Activated naive CD8-positive, alpha-beta T cell treated with anti-CD3 and anti-CD28 coated beads for 36 hours (primary cell): ENCODE measurements around the gene RPIA. TPM values are rescaled to one million over a fixed set of nuclear protein-coding genes. Genes with fewer than 3 reads are reported as not detected.

Experiments used
- DNase-seq: peaks from one replicate; pipeline ENCODE4 v3.0.0; 2021
- H3K27ac Mint-ChIP-seq: one replicate; pipeline ENCODE4 v1.8.0; 2022; ENCODE audit warnings: mild to moderate bottlenecking, moderate library complexity, mixed read lengths
- H3K27me3 Mint-ChIP-seq: one replicate; pipeline ENCODE4 v1.8.0; 2022; ENCODE audit warnings: mild to moderate bottlenecking, mixed read lengths
- H3K36me3 Mint-ChIP-seq: one replicate; pipeline ENCODE4 v1.8.0; 2021; ENCODE audit warnings: mild to moderate bottlenecking, mixed read lengths
- H3K4me1 Mint-ChIP-seq: one replicate; pipeline ENCODE4 v1.8.0; 2021; ENCODE audit warnings: mixed read lengths
- H3K4me3 Mint-ChIP-seq: one replicate; pipeline ENCODE4 v1.8.0; 2022; ENCODE audit warnings: mild to moderate bottlenecking, moderate library complexity, mixed read lengths
- H3K9me3 Mint-ChIP-seq: one replicate; pipeline ENCODE4 v1.8.0; 2022; ENCODE audit warnings: mixed read lengths
- total RNA-seq, 2 experiments: library from RNA; stranded (reverse); gene quantifications; one replicate each; pipeline ENCODE4 v1.2.3, GENCODE V29; 2021

Gene RPIA
- total RNA-seq, 2 experiments from 2014 or later = 87.6 to 88.5 TPM

- DNase-seq = no peak
- Mint-ChIP-seq H3K4me3 (no peak overlapping the region), H3K4me1 (peaks cover 37% of the 10 kb centered on the region), H3K27ac (no peak overlapping the region), H3K36me3 (peaks cover 48% of the 10 kb centered on the region), H3K9me3 (no peaks in the 10 kb centered on the region), H3K27me3 (no peaks in the 10 kb centered on the region)
These were observed 7.2 kb downstream of the RPIA start for GRCh38 chr2:88698498-88699233.

GRCh38 chr2:88707003-88707402, 15.5 kb downstream of the RPIA start:
- no peak overlapping the region for H3K27ac Mint-ChIP-seq
- peaks cover 12% of the 10 kb centered on the region for H3K9me3 Mint-ChIP-seq
- no peak overlapping the region for H3K4me3 Mint-ChIP-seq
- peaks cover 58% of the 10 kb centered on the region for H3K36me3 Mint-ChIP-seq
- DNase-seq = no peak
- no peaks in the 10 kb centered on the region for H3K27me3 Mint-ChIP-seq
- H3K4me1 Mint-ChIP-seq = peaks cover 17% of the 10 kb centered on the region

DNA sequence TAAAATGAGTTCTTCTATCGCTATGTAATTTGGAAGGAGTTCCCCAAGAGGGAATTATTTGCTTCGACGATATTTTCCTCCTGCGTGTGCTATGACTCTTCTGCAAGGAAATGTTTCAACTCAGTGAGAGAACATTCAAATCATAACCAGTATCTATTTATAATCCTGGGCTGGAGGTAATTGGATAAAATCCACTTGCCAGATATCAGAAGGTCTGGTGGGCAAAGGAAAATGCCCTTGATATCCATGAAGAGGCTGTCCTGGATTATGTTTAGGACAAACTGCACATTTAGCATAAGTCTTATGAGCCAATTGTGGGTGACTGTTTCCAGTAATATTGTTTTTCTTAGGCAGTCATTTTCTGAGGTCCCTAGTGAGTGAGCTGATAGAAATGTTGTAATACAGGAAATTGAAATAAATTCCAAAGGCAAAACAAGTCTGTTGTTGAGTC, 17.7 kb downstream of the RPIA start:
- H3K4me3 Mint-ChIP-seq = no peak overlapping the region
- no peak overlapping the region for H3K27ac Mint-ChIP-seq
- no peaks in the 10 kb centered on the region for H3K27me3 Mint-ChIP-seq
- H3K36me3 Mint-ChIP-seq = peaks cover 57% of the 10 kb centered on the region
- H3K9me3 Mint-ChIP-seq = peaks cover 9% of the 10 kb centered on the region
- H3K4me1 Mint-ChIP-seq = peaks cover 17% of the 10 kb centered on the region
- DNase-seq = no peak

DNA sequence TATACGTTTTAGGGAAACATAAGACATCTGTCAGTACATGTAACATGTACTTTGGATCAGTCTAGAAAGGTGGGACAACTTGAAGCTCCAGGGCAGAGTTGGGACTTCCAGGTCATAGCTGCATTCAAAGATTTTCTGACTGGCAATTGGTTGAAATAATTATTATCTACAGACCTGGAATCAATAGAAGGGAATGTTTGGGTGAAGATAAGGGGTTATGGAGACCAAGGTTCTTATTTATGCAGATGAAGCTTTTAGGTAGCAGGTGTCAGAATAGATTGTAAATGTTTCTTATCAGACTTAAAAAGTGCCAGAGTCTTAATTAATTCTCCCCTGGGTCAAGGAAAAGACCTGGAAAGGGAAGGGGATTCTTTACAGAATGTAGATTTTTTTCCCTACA, 19.8 kb downstream of the RPIA start:
- no peaks in the 10 kb centered on the region for H3K27me3 Mint-ChIP-seq
- peaks cover 52% of the 10 kb centered on the region for H3K36me3 Mint-ChIP-seq
- no peaks in the 10 kb centered on the region for H3K9me3 Mint-ChIP-seq
- DNase-seq = no peak
- H3K4me1 Mint-ChIP-seq = peaks cover 20% of the 10 kb centered on the region
- H3K4me3 Mint-ChIP-seq = no peak overlapping the region
- no peak overlapping the region for H3K27ac Mint-ChIP-seq

- H3K27me3 Mint-ChIP-seq = no peaks in the 10 kb centered on the region
- H3K36me3 Mint-ChIP-seq = peaks cover 57% of the 10 kb centered on the region
- peaks cover 20% of the 10 kb centered on the region for H3K4me1 Mint-ChIP-seq
- no peak overlapping the region for H3K27ac Mint-ChIP-seq
- H3K4me3 Mint-ChIP-seq = no peak overlapping the region
- H3K9me3 Mint-ChIP-seq = no peaks in the 10 kb centered on the region
- DNase-seq = no peak
These were observed 20.4 kb downstream of the RPIA start for GRCh38 chr2:88711897-88712296.

- Mint-ChIP-seq H3K4me3 (no peak overlapping the region), H3K36me3 (peaks cover 58% of the 10 kb centered on the region), H3K27ac (no peak overlapping the region), H3K27me3 (no peaks in the 10 kb centered on the region), H3K9me3 (peaks cover 7% of the 10 kb centered on the region), H3K4me1 (peaks cover 17% of the 10 kb centered on the region)
- no peak for DNase-seq
These were observed 21.9 kb downstream of the RPIA start for GRCh38 chr2:88713408-88713807.

DNA sequence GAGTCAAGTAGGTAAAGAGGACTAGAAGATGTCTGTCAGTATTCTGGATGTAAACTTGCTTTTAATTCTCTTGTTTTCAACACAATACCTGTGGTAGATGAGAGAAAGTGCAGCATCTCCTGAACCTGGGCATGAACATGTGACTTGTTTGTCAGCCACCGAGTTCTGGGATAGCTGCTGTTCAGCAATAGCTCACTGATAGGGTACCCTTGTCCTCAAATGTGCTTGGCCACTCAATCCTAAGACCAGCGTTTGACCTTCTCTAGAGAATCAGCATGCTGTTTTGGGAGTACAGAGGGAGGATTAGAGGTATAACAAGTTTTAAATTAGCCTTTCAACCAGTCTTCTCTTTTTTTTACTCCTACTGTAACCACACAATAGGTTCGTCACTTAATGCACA, 23.2 kb downstream of the RPIA start:
- H3K4me1 Mint-ChIP-seq = peaks cover 10% of the 10 kb centered on the region
- no peaks in the 10 kb centered on the region for H3K27me3 Mint-ChIP-seq
- H3K9me3 Mint-ChIP-seq = peaks cover 7% of the 10 kb centered on the region
- no peak overlapping the region for H3K4me3 Mint-ChIP-seq
- no peak overlapping the region for H3K27ac Mint-ChIP-seq
- no peak for DNase-seq
- H3K36me3 Mint-ChIP-seq = peaks cover 58% of the 10 kb centered on the region

- Mint-ChIP-seq H3K27me3 (no peaks in the 10 kb centered on the region), H3K36me3 (peaks cover 53% of the 10 kb centered on the region), H3K27ac (no peak overlapping the region), H3K4me1 (peaks cover 16% of the 10 kb centered on the region), H3K9me3 (peaks cover 10% of the 10 kb centered on the region), H3K4me3 (no peak overlapping the region)
- DNase-seq = no peak
These were observed 28.9 kb downstream of the RPIA start for GRCh38 chr2:88720399-88720798.

GRCh38 chr2:88721268-88721667, 29.8 kb downstream of the RPIA start:
- Mint-ChIP-seq H3K36me3 (peaks cover 48% of the 10 kb centered on the region), H3K27ac (no peak overlapping the region), H3K4me1 (peaks cover 24% of the 10 kb centered on the region), H3K27me3 (no peaks in the 10 kb centered on the region), H3K4me3 (no peak overlapping the region), H3K9me3 (peaks cover 10% of the 10 kb centered on the region)
- DNase-seq = no peak

GRCh38 chr2:88724643-88725332, 33.3 kb downstream of the RPIA start:
- Mint-ChIP-seq H3K36me3 (peaks cover 31% of the 10 kb centered on the region), H3K4me1 (peaks cover 34% of the 10 kb centered on the region), H3K27me3 (no peaks in the 10 kb centered on the region), H3K4me3 (no peak overlapping the region), H3K9me3 (peaks cover 2% of the 10 kb centered on the region), H3K27ac (no peak overlapping the region)
- no peak for DNase-seq

DNA sequence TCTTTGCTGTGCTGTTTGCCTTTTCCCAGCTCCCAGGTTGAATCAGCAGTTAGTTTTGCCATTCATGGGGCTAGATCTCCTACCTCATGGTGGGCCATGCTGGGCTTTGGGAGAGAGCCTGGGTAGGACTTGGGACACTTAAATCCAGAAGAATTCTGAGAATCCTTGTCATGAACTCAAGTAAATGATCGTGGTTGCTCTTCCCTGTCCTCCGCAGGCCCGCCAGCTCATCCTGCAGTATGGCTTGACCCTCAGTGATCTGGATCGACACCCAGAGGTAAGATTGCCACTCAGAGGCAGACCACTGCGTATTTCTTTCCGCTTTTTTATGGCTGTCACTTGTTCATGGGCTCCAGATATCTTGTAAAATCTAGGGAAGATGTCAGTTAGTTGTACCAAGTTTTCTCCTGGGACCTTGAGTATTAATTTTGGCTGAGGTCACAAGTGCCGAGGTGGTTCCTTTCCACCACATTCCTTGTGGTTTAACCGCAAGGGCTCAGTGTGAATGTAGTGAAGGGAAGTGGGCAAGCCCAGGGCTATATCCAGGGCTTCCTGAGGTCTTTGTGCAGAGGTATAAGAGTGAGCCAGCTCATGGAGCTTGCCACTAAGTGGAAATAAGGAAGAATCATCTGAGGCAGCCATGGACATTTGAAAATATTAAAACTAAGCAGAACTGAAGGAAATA, 37.7 kb downstream of the RPIA start:
- H3K4me3 Mint-ChIP-seq = no peak overlapping the region
- no peaks in the 10 kb centered on the region for H3K27me3 Mint-ChIP-seq
- peaks cover 25% of the 10 kb centered on the region for H3K4me1 Mint-ChIP-seq
- H3K36me3 Mint-ChIP-seq = peaks cover 5% of the 10 kb centered on the region
- no peak for DNase-seq
- peak overlapping the region; percentile 35 for H3K27ac Mint-ChIP-seq
- H3K9me3 Mint-ChIP-seq = no peaks in the 10 kb centered on the region

DNA sequence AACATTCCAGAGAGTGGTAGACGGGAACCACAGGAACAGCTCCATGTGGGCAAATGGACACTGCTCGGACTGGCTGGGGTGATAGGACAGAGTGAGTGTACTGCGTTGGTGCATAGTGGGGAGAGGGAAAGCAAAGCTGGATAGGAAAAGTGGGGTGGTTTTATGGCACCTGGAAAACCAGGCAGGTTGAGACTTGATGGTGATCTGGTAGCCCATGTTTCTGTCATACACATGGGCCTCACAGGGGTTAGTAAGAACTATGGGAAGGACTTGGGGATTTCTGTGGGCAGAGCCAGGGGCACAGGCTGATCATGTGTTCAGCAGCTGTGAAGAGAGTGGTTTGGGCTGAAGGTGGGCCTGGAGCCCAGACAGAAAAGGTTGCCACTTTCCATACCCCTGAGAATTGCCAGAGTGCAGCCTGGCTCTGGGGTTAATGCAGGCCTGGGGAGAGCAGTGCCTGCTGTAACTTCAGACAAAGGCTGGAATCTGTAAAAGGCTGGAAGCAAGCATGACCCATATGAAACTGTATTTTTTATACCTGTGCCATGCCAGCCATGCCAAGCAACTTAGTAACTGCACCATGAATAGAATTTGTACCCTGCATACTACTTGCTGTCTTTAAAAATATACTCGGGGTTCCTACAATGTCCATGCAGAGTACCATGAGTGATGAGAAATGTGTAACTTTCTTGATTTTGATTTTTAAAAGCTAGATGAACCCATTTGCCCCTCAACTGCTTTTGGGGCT, 41.9 kb downstream of the RPIA start:
- peaks cover 5% of the 10 kb centered on the region for H3K36me3 Mint-ChIP-seq
- peaks cover 25% of the 10 kb centered on the region for H3K4me1 Mint-ChIP-seq
- H3K9me3 Mint-ChIP-seq = no peaks in the 10 kb centered on the region
- H3K27ac Mint-ChIP-seq = peak overlapping the region; percentile 32
- no peak overlapping the region for H3K4me3 Mint-ChIP-seq
- no peaks in the 10 kb centered on the region for H3K27me3 Mint-ChIP-seq
- no peak for DNase-seq

DNA sequence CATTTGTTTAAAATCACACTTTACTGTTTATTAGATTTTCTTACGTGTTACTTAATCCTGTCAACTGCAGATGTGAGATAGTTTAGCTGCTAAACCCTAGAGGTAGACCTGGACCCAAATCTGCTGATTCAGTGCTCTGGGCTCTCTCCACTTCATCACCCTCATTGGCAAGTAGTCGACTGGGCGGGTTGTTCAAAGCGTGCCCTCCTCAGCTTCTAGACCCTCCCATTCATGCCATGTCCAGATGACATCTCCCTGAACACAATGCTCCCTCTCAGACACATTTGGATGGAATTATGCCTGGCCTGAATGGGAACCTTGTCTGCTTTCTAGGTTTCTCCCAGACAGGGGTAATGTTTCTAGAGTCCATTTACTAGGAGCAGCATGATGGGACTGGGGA, 43.7 kb downstream of the RPIA start:
- Mint-ChIP-seq H3K9me3 (no peaks in the 10 kb centered on the region), H3K36me3 (peaks cover 3% of the 10 kb centered on the region), H3K4me3 (no peak overlapping the region), H3K4me1 (peaks cover 21% of the 10 kb centered on the region), H3K27ac (no peak overlapping the region), H3K27me3 (no peaks in the 10 kb centered on the region)
- no peak for DNase-seq

DNA sequence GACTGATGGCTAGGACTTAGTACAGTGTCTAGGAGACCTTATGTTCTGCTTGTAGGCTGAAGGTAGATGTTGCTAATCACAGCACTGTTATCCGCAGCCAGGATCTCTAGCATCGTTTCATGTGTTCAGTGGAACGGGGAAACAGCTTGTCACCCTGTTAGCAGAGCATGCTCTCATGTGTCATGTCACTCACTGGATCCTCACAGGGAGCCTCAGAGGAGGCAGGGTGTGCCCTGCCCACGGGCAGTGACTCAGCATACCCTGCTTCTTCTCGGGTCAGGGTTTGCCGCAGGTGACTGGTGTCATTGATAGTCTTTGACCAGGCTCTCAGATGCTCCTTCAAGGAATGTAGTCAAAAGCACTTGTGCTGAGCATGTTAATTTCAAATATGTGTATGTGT, 44.4 kb downstream of the RPIA start:
- DNase-seq = no peak

DNA sequence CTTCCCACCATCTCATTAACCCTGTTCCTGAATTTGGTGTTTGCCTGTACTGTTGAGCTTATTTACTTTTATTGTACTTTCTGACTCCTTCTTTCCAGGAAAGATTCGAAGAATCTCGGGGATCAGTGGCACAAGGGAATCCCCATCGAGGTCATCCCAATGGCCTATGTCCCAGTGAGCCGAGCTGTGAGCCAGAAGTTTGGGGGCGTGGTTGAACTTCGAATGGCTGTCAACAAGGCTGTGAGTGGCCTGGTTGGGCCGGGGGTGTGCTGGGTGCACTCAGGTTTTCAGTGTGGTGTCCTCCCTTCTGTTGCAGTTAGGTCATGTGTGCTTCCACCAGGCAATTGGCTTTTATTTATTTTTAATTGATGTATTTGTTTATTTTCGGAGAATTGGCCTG, 45.0 kb downstream of the RPIA start:
- H3K9me3 Mint-ChIP-seq = no peaks in the 10 kb centered on the region
- H3K4me1 Mint-ChIP-seq = peaks cover 25% of the 10 kb centered on the region
- peaks cover 10% of the 10 kb centered on the region for H3K36me3 Mint-ChIP-seq
- H3K27ac Mint-ChIP-seq = peak overlapping the region; percentile 55
- H3K27me3 Mint-ChIP-seq = no peaks in the 10 kb centered on the region
- H3K4me3 Mint-ChIP-seq = no peak overlapping the region
- no peak for DNase-seq

More for the DNA sequence above, 44.4 kb downstream of the RPIA start:
- Mint-ChIP-seq H3K27ac (peak overlapping the region; percentile 55), H3K4me1 (peaks cover 25% of the 10 kb centered on the region), H3K36me3 (peaks cover 5% of the 10 kb centered on the region), H3K9me3 (no peaks in the 10 kb centered on the region), H3K4me3 (no peak overlapping the region), H3K27me3 (no peaks in the 10 kb centered on the region)
